GM19372 (cell line): Measurements from ENCODE around the gene AIMP1.
"Not testable (repeated sequence)": the region's sequence is repeated elsewhere in the genome, so short reads cannot be mapped to it uniquely, and the experiment has no call there.

Experiments
- ATAC-seq: cut with Tn5 transposase; IDR thresholded peaks from one replicate; pipeline ENCODE4 v1.9.1; 2021; ENCODE audit warnings: mild to moderate bottlenecking, low read depth, moderate library complexity; ENCODE audit not compliant: unreplicated experiment

AIMP1 gene

DNA sequence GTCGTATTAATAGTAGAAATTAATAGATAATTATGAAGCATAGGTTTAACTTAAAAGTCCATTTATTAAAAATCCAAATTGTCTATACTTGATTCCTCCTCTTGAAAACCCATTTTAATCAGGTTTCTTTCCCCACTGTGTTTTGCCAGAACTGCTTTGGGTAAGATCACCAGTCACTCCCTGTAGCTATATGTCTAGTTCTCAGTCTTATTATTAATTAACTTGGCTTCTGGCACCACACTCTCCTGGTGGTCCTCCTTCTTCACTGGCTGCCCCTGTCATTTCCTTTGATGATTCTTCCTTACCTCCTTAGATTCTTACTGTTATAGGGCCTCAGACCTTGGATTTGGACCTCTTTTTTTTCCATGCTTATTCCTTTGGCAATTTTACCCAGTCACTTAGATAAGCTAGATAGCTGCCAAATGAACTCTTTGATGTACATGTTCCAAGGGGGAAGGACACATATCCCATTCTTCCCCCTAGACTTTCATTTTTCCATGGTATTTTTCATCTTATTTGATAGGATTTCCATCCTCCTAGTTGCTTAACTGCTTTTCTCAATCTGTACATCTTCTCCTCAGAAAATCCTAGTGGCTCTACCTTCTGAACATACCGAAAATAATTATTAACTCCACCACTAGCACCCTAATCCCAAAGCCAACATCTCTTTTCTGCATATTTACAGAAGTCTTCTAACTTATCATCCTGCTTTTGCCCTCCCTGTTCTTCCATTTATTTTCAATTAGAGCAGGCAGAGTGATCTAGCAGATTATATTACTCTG, 27.7 kb downstream of the AIMP1 start:
- no peak for ATAC-seq

DNA sequence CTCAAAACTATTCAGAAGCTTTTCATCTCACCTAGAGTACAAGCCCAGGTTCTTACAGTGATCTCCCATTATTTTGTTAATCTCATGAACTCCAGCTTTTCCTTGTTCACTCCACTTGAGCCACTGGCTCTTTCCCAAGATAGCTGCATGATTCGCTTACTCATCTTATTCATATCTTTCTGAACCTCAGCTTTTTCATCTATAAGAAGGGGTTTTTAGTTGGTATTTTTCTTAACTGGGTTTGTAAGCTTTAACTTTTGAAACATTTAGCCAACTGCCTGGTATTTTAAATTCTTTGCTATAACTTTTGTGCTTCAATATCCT, 28.3 kb downstream of the AIMP1 start:
- ATAC-seq = no peak

DNA sequence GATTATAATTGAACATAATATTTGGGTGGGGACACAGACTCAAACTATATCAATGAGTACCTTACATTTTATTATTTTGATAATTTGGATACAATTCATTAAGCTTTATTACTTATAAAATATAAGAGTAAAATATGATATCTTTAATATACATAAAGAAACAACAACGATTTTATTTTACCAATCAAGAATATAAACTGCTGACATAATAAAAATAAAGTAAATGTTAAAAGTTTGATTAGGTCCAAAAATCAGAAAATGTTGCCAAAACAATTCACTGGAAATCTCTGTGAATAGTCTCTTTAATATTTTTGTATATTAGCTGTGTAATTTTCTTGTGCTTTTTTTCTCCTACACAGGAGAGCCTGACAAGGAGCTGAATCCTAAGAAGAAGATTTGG, 30.8 kb downstream of the AIMP1 start:
- no peak for ATAC-seq

DNA sequence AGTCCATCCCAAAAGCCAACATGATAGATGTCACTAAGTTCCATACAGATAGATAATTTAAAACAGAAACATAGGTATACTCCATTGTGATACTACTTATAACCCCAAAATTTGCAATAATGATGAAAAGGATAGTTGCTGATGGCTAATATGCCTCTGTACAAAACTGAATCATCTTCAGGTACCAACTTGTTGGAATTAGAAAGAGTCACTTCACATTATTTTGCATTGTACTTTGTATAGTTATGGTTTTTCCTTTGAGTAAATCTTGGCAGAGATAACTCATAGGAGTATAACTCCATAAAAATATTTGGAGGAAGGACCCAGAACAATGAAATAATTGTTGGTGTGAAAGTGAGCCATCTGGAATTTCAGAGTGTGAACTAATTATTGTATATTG, 34.7 kb downstream of the AIMP1 start:
- no peak for ATAC-seq

DNA sequence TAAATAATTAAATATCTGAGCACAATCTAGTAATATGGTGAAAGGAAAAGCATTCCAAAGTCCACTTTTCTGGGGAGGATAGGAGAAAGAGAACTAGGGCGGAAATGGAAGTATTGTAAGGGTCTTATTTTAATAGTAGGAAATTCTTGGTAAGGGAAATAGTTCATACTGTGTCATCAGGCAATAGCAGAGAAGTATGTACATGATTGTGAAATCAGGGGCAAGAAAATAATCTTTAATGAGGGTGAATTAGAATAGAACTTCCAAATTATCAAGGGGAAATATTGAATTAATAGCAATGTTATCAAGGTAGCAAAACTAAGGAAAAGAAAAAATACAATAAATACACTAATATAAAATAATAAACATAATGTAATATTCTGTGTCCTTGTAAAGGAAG, 37.4 kb downstream of the AIMP1 start:
- no peak for ATAC-seq

DNA sequence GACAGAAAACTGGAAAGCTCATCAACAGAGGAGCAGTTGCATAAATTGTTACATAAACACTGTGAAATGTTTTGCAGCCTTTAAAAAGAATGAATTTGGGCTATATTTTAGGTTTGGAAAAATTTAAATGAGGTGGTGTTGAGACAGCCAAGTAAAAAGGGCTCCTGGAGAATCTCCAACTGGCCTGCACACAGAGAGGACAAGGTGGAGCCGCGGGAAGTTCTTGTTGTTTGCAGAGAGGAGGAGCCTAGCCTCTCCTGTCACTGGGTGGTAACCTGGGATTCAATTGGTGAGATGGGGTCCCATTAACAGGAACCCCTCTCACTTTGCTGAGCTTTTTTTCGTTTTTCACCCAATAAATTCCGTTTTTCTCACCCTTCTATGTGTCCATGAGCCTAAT, 38.8 kb downstream of the AIMP1 start:
- ATAC-seq = no peak

DNA sequence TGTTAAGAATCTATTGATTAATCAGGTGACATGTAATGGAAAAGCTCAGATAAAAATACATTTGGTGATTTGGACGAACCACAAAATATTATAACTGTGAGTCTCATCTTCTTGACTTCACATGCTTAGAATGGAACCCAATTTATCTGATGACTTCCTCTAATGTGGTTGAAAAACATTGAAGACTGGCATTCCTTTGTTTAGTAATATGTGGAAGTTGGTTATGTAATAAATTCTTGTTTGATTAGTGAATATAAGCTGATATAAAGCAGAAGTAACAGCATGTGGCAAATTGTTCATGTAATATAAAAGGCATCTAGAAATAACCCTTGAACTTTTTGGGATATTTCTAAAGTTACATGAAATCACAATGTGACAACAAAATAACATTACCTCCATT, 42.5 kb downstream of the AIMP1 start:
- no peak for ATAC-seq

DNA sequence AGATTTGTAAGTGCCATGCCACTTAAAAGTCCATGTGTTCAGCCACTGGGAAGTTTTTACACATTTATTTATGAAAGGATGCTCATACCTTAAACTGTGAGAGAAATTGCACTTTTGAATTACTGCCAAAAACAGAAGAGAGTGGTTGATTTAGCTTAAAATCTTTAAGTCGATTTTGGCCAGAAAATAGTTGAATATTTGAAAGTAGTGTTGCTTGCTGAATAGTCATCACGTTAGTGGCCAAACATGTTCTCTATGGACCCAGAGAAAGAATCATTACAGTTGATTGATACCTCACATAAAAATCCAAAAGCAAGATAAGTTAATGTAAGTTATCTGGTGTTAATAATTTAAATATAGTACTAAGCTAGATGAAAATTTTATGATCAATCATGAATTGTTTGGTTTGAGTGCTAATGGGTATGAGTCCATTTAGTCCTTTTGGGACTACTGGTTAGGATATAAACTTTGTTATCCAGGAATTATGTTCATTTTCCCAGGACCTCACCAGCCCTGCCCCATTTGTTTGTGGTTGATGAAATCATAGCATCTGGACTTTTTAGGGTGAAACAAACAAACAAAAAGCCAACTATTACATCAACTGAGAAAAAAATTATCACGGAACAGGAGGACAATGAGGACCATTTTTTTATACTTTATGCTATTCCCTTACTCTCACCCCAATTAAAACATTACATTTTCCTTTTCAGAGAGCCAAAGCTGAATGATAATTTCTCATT, 45.9 kb downstream of the AIMP1 start:
- ATAC-seq = no peak

DNA sequence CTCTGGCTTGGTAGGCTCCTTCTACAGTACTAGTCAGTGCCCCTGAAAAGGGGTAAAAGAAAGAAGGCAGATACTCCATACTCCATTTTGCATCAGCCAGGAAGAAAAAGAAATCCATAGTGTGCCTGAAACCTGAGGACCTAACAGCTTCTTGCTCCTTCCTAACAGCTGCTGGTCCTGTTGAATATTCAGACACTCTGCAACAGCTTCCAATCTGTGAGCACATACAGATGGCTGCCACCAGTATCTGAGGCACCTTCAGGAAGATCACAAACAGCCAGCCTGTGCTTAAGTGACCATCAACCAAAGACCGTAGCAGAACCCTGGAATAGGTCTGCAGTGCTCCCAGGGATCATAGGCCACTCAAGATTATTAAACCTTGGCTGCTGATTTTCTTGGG, 47.9 kb downstream of the AIMP1 start:
- no peak for ATAC-seq

DNA sequence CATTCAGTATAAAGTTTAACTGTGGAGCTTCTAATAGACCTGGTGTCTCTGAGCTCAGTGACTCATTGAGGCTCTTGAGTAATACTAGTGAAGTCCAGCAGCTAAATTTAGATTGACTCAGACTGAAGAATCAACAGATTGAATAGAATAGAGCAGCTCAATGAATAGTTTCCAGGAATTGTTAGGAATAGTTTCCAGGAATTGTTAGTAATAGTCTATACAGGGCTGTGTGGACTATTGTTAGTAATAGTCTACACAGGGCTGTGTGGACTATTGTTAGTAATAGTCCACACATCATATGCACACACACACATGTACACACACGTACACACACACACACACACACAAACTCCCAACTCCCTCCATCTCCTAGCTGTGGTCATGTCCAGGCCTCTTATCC, 49.3 kb downstream of the AIMP1 start:
- no peak for ATAC-seq

DNA sequence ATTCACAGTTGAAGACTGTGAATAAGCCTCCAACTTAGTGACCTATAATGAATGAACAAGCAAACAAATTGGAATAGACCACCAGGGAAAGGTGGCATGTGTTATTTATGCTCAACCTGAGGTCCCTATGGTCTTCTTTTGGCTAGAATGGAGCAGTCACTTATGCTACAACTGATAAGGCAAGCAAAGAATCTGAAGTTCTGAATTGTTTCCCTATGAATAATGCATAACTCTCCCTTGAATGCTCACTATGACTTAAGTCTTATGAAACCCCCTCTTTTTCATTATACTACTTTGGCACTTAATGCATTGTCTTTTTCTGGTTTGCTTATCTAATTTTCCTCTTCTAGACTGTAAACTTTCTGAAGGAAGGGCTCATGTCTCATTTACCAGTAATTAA, 49.7 kb downstream of the AIMP1 start:
- ATAC-seq = no peak

DNA sequence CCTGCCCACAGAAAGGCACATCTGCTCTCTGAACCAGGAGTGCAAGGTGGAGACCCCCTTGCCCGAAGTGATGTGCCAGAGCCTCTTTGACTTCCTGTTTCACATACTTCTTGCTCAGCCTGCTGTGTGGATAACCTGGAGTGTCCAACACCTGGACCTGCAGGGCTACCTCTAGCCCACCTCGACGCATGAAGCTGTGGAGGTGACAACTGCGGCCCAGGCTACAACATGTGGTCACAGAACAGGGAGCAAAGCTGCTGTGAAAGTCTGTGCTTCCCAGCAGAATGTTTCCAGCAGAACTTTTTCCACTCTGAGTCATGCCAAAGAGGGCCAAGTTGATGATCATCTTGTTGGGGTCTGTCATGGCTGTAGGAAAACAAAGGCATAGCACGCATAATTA, 50.7 kb downstream of the AIMP1 start:
- no peak for ATAC-seq

DNA sequence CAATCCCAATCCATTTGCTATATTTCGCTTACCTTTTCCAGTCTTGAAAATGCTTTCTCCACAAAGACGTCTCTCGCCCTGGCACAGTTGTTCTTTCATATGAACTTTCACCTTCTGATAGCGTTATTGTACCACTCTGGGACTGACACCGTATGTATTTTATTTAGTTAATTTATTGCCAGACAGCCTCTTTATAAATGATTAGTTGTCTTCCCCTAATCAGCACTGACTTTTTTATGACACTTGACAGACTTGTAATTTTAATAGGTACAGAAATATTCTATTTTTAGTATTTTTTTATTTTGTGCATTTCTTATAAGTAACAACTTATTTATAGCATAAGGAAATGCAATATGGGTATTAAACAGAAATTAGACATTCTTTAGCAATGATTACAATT, 52.3 kb downstream of the AIMP1 start, which contains the start of gene GIMD1:
GIMD1 (minus strand) TSS at position 101 of the 400 bp plus-strand sequence. CDS start 1,343 bp downstream, outside the sequence.
- ATAC-seq = no peak

DNA sequence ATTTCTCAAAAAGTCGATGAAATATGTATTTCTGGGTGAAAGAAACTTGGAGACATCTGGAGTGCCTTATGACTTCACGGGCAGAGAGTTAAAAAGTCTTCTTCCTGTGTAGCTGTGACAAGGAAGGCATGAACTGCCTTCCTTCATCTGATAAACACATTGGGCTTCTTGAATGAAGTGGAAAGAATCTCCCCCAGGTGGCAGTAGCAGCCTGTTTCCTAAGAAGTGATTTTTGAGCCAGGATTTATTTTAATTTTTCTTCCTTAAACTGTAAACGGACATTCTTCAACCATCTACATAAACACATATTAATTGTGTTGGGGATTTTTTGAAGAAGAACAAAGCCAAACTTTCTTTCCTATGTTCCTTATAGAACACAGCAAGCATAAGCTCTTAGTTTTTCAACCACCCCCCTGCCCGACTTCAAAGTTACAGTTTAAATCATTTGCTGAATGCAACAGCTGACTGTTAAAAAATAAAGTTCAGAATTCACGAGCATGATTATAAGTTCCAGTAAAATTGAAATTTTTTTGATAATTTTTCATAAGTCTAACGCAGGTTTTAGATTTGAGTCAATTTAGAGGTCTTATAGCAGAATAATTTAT, 53.2 kb downstream of the AIMP1 start:
- ATAC-seq = peak; percentile 59

DNA sequence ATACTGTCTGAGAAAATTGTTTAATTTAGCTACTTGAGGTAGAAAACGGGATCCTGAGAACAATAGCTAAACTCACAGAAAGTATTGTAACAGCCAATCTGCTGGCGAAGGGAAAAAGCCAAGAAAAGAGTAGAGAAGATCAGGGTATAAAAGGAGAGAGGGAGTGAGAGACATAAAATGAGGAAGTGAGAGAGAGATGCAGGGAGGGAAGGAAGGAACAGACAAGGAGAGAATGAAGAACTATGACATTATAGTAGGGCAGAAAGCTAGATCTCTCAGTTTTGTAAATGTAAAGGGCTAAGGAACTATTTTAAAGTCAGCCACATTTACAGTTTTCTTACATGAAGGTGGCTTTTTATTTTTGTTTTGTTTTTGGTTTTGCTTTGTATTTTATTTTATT, 53.9 kb downstream of the AIMP1 start:
- no peak for ATAC-seq

DNA sequence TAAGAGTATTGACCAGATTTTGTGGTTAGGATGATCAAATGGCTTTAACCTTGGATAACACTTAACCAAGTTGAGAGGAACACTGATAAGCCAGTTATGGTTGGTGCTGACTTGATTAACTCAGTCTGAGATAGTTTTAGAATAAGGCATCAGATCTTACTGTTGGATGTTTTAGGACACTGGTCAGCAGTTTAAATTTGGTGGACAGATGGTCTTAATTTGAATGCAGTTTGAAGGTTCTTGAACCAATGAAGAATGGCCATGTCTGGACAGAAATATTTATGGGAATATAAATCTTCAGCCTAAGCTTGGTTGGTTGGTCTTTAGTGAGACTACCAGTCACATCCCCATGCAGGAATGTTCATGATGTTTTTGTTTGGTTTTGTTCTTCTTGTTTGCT, 54.8 kb downstream of the AIMP1 start:
- ATAC-seq = no peak

DNA sequence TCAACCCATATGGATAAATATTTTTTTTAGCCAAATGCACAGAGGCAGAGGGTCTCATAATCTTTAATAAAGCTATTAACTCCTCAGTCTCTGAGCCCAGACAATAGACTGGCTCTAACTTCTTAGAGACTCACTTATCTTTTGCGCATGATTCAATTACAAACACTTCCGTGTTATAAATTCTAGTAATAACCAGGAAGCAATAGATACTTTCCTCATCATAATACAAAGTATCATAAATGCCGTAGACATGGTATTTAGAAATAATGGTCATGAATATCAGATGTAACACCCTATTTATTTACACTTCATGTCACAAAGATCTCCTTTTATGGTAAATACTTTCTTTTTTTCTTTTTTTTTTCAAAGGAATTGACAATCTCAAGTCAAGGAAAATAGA, 56.7 kb downstream of the AIMP1 start:
- ATAC-seq = no peak

DNA sequence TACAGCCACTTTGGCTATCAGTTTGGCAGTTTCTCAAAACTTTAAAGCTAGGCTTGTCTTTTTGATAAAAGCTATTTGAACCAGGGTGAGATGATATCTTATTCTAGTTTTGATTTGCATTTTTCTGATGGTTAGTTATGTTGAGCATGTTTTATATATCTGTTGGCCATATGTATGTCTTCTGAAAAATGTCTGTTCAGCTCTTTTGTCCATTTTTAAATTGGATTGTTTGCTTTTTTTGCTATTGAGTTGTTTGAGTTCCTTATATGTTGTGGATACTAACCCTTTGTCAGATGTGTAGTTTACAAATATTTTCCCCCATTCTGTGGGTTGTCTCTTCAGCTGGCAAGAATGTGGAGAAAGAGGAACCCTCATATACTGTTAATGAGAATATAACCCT, 63.8 kb downstream of the AIMP1 start:
- no peak for ATAC-seq

DNA sequence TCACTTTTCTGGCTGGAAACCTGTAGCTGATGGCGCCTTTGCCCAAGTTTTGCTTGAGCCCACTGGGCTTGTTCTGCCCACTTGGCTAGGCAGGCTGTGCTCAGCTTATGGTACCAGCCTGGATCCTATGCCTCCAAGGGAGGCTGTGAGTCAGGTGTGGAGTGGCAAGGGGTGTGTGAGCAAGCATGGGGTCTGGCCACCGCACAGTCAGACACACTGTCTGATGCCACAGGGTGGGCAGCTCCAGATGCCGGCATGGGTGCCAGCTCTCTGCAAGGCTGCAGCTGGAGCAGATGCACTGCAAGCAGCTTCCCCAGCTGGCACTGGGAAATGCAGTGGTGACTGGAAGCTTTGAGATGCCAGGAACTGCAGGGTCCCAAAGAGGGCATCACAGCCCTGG, 68.5 kb downstream of the AIMP1 start:
- ATAC-seq = no peak

DNA sequence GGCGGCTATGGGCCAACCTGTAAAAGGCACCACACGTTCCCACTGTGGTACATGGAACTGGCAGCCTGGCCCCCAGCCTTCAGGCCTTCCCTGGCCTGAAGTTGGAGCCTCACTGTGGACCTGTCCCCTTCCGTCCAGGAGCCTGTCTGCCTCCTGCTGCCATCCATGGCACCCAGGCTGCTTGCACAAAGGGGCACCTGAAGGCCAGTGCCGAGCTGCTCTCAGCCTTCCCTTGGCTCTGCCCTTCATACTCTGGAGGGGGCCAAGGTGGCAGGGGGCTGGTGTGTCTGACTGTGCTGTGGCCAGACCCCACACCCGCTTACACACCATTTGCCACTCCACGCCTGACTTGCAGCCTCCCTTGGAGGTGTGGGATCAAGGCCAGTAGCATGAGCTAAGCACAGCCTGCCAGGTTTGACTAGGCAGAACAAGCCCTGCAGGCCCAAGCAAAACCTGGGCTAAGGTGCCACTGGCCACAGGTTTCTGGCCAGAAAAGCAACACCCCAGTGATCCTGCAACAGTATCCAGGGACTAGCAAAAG, 69.6 kb downstream of the AIMP1 start:
- no peak for ATAC-seq

DNA sequence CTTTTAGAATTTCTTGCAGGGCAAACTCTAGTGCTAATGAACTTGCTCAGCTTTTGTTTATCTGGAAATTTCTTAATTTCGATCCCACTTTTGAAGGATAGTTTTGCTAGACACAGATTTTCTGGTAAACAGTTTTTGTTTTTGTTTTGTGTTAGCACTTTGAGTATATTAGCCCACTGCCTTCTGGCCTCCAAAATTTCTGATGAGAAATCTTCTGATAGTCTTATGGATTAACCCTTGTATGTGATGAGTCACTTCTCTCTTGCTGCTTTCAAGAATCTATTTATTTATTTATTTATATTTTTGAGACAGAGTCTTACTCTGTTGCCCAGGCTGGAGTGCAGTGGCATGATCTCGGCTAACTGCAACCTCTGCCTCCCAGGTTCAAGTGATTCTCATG, 79.2 kb downstream of the AIMP1 start:
- no peak for ATAC-seq

DNA sequence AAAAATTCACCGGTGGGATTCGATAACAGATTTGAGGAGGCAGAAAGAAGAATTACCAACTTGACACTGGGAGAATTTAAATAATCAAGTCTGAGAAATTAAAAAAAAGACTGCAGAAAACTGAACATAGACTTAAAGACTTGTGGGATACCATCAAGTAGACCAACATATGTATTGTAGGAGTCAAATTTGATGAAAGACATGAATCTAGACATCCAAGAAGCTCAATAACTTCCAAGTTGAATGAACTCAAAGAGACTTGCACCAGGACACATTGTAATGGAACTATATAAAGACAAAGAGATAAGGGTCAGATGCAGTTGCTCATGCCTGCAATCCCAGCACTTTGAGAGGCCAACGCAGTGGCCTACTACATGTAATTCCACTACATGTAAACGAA, 82.5 kb downstream of the AIMP1 start:
- ATAC-seq = not testable (repeated sequence)
